A673 (cell line): ENCODE data around the gene ARHGEF35.
"Not testable (repeated sequence)": the region's sequence is repeated elsewhere in the genome, so short reads cannot be mapped to it uniquely, and the experiment has no call there.

ENCODE experiments used
- CTCF ChIP-seq: fragments of 300-800, 200-600 bp; sonication (generic); conservative IDR thresholded peaks from 2 replicates; pipeline ENCODE4 v1.5.1; 2017; ENCODE audit warnings: low read depth, mild to moderate bottlenecking, antibody characterized with exemption, low read length, moderate library complexity, mixed read lengths
- EZH2 ChIP-seq: fragments of 200-600 bp; sonication (generic); IDR thresholded peaks from 2 replicates; pipeline ENCODE4 v1.6.1; 2017; ENCODE audit warnings: borderline replicate concordance, low read depth, mild to moderate bottlenecking, mixed read lengths, antibody characterized with exemption, low read length; ENCODE audit not compliant: poor library complexity, severe bottlenecking

DNA sequence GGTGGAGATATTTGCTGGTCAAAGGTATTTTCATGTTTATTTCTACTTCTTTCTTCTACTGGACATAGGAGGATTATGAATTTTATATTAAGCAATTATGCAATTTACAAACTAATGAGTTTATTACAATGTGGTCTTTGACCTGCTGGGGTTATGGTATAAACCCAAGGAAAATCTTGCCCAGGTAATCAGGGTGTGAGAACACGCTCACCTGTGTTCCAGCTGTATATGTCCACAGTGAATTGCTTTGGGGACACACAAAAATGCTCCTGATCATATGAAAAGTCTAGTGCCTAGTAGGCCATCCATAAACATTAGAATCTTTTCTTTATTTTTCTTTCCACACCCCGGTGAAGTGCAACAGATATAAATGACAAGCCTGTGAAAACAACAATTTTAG, 43.7 kb upstream of the ARHGEF35 start, which contains the start of gene OR2A42:
- TF ChIP-seq CTCF, EZH2: not testable (repeated sequence)
